Left renal cortex interstitium (tissue), 4 donors: ENCODE results near the gene LAX1. TPM values are rescaled to one million over a fixed set of nuclear protein-coding genes. Genes with fewer than 3 reads are reported as not detected.
"Not testable (repeated sequence)": the region's sequence is repeated elsewhere in the genome, so short reads cannot be mapped to it uniquely, and the experiment has no call there.

Experiments
- DNase-seq, 4 donors: peaks; one replicate each; pipeline ENCODE4 v3.0.0-alpha.2; 2013; ENCODE audit warnings: low read depth in 4 of 4, low spot score in 2 of 4, missing footprints in 1 of 4
- polyA plus RNA-seq, 4 donors: library from polyadenylated mRNA; unstranded; fragments of 120-200 nt; gene quantifications; one replicate each; pipeline ENCODE4 v1.2.1, GENCODE V29; 2013; ENCODE audit not compliant: insufficient read length in 4 of 4

LAX1 gene
- polyA plus RNA-seq, 4 donors = 0.16 to 0.22 (median 0.17) TPM; not detected in 1

- DNase-seq = no peak
Observed at GRCh38 chr1:203764105-203765028, 616 bp upstream of the LAX1 start.

- DNase-seq = no peak
Observed at GRCh38 chr1:203768256-203768655, 3.3 kb downstream of the LAX1 start.

GRCh38 chr1:203769505-203770343 is 4.7 kb downstream of the LAX1 start:
- peak; percentile 27 to 67 (median 55) for DNase-seq

GRCh38 chr1:203771901-203772301 is 6.9 kb downstream of the LAX1 start:
- no peak for DNase-seq

- no peak for DNase-seq
Observed at GRCh38 chr1:203772836-203773235, 7.9 kb downstream of the LAX1 start.

- no peak for DNase-seq
Observed at GRCh38 chr1:203776636-203777035, 11.7 kb downstream of the LAX1 start.

- DNase-seq = no peak
Observed at GRCh38 chr1:203777596-203777995, 12.6 kb downstream of the LAX1 start.

GRCh38 chr1:203778146-203778545 is 13.2 kb downstream of the LAX1 start:
- no peak for DNase-seq

GRCh38 chr1:203778789-203779188 is 13.8 kb downstream of the LAX1 start:
- no peak for DNase-seq

GRCh38 chr1:203781962-203782361 is 17.0 kb downstream of the LAX1 start:
- DNase-seq = no peak

- no peak for DNase-seq
Observed at GRCh38 chr1:203789966-203790365, 25.0 kb downstream of the LAX1 start.

GRCh38 chr1:203791498-203791897 is 26.5 kb downstream of the LAX1 start:
- DNase-seq = no peak

- no peak for DNase-seq
Observed at GRCh38 chr1:203792486-203792885, 27.5 kb downstream of the LAX1 start.

GRCh38 chr1:203793561-203793960 is 28.6 kb downstream of the LAX1 start:
- DNase-seq = not testable (repeated sequence)

GRCh38 chr1:203794764-203795440 is 29.9 kb downstream of the LAX1 start:
- no peak for DNase-seq

- peak; percentile 90 to 97 (median 92) for DNase-seq
Observed at GRCh38 chr1:203795441-203796235, 30.7 kb downstream of the LAX1 start, which contains the start of the genes ZBED6 and ZC3H11A. Gene ZBED6, plus strand, starts transcription at chr1:203795623. Its CDS starts 1,900 bp downstream, at chr1:203797523. Gene ZC3H11A, plus strand, starts transcription at chr1:203795623. Its CDS starts 21,448 bp downstream, at chr1:203817071.

- DNase-seq = peak; percentile 24 to 63 (median 32)
Observed at GRCh38 chr1:203796236-203796605, 31.2 kb downstream of the LAX1 start.

GRCh38 chr1:203797216-203797615 is 32.2 kb downstream of the LAX1 start:
- DNase-seq = no peak

- DNase-seq = no peak
Observed at GRCh38 chr1:203797948-203798655, 33.1 kb downstream of the LAX1 start.
